LNCAP (cell line): ENCODE measurements around the gene LRP3.

Experiments
- CTCF ChIP-seq: fragments of 450-650 bp; IDR thresholded peaks from 2 replicates; pipeline ENCODE4 v1.5.1; 2017; ENCODE audit warnings: mild to moderate bottlenecking

LRP3 gene

GRCh38 chr19:33202546-33203507, 8.7 kb downstream of the LRP3 start:
- TF ChIP-seq CTCF, result no peak

GRCh38 chr19:33203529-33203928, 9.4 kb downstream of the LRP3 start:
- TF ChIP-seq CTCF, result no peak

GRCh38 chr19:33204136-33204973, 10.2 kb downstream of the LRP3 start:
- no peak for TF ChIP-seq CTCF

- no peak for TF ChIP-seq CTCF
These were observed 11.0 kb downstream of the LRP3 start for GRCh38 chr19:33205110-33205509.

- no peak for TF ChIP-seq CTCF
These were observed 11.6 kb downstream of the LRP3 start for GRCh38 chr19:33205531-33206260.

GRCh38 chr19:33206261-33207039, 12.3 kb downstream of the LRP3 start:
- TF ChIP-seq CTCF, result no peak
